Measurements from ENCODE around the gene TBCD. TPM values are rescaled to one million over a fixed set of nuclear protein-coding genes. Genes with fewer than 3 reads are reported as not detected.
A peak's percentile ranks its signal among the peaks of the same experiment; 100 is the strongest.

The TBCD gene
- total RNA-seq, 6 experiments from 2014 or later: 47.3 to 67.6 (median 62.5) TPM

GRCh38 chr17:82863941-82864712 lies 112.3 kb downstream of the TBCD start:
- H3K4me3 Mint-ChIP-seq: peak overlapping the region; percentile 31; the same call in 1 of the 2 replicates
- no peak for TF ChIP-seq CTCF (IDR thresholded peaks at IDR 0.05)
- no peaks in the 10 kb centered on the region for H3K36me3 Mint-ChIP-seq (ENCODE audit: low read depth)
- peak overlapping the region; percentile 52 for H3K27ac Mint-ChIP-seq
- no peaks in the 10 kb centered on the region; the same call in 1 of the 2 replicates for H3K27me3 Mint-ChIP-seq (ENCODE audit: insufficient read depth)
- DNase-seq: peak; percentile 72
- peaks cover 36% of the 10 kb centered on the region for H3K4me1 Mint-ChIP-seq (ENCODE audit: low read depth)
- H3K9me3 Mint-ChIP-seq: no peaks in the 10 kb centered on the region

GRCh38 chr17:82864713-82865248 lies 112.9 kb downstream of the TBCD start:
- Mint-ChIP-seq H3K36me3 (ENCODE audit: low read depth) (peaks cover under 1% of the 10 kb centered on the region; the same call in 1 of the 2 replicates), H3K27ac (no peak overlapping the region), H3K27me3 (ENCODE audit: insufficient read depth) (no peaks in the 10 kb centered on the region; the same call in none of the 2 replicates), H3K9me3 (no peaks in the 10 kb centered on the region), H3K4me1 (ENCODE audit: low read depth) (peaks cover 30% of the 10 kb centered on the region), H3K4me3 (no peak overlapping the region)
- no peak for TF ChIP-seq CTCF (IDR thresholded peaks at IDR 0.05)
- DNase-seq: no peak

GRCh38 chr17:82865274-82865673 lies 113.4 kb downstream of the TBCD start:
- Mint-ChIP-seq H3K36me3 (ENCODE audit: low read depth) (peaks cover 5% of the 10 kb centered on the region), H3K4me1 (ENCODE audit: low read depth) (peaks cover 25% of the 10 kb centered on the region)
- DNase-seq: no peak

GRCh38 chr17:82865774-82866395 lies 114.0 kb downstream of the TBCD start:
- H3K36me3 Mint-ChIP-seq (ENCODE audit: low read depth): peaks cover 10% of the 10 kb centered on the region
- no peaks in the 10 kb centered on the region for H3K9me3 Mint-ChIP-seq
- TF ChIP-seq CTCF (IDR thresholded peaks at IDR 0.05): no peak
- H3K27ac Mint-ChIP-seq: peak overlapping the region; percentile 36; the same call in 1 of the 2 replicates
- DNase-seq: no peak
- peaks cover 22% of the 10 kb centered on the region for H3K4me1 Mint-ChIP-seq (ENCODE audit: low read depth)
- no peak overlapping the region for H3K4me3 Mint-ChIP-seq
- no peaks in the 10 kb centered on the region; the same call in none of the 2 replicates for H3K27me3 Mint-ChIP-seq (ENCODE audit: insufficient read depth)

More at GRCh38 chr17:82865274-82865673, 113.4 kb downstream of the TBCD start:
- Mint-ChIP-seq H3K4me3 (no peak overlapping the region), H3K9me3 (no peaks in the 10 kb centered on the region), H3K27me3 (ENCODE audit: insufficient read depth) (no peaks in the 10 kb centered on the region; the same call in none of the 2 replicates), H3K27ac (no peak overlapping the region; the same call in 1 of the 2 replicates)
- TF ChIP-seq CTCF (IDR thresholded peaks at IDR 0.05): no peak

GRCh38 chr17:82866590-82867191 lies 114.8 kb downstream of the TBCD start:
- Mint-ChIP-seq H3K36me3 (ENCODE audit: low read depth) (peaks cover 10% of the 10 kb centered on the region), H3K9me3 (no peaks in the 10 kb centered on the region), H3K4me3 (no peak overlapping the region), H3K27me3 (ENCODE audit: insufficient read depth) (no peaks in the 10 kb centered on the region; the same call in none of the 2 replicates), H3K4me1 (ENCODE audit: low read depth) (peaks cover 22% of the 10 kb centered on the region), H3K27ac (peak overlapping the region; percentile 36)
- no peak for TF ChIP-seq CTCF (IDR thresholded peaks at IDR 0.05)
- DNase-seq: peak; percentile 69

All from HFFc6 (cell line).